ENCODE data around the gene APOBEC3B. TPM values are rescaled to one million over a fixed set of nuclear protein-coding genes. Genes with fewer than 3 reads are reported as not detected.
A peak's percentile ranks its signal among the peaks of the same experiment; 100 is the strongest.
"Not testable (repeated sequence)": the region's sequence is repeated elsewhere in the genome, so short reads cannot be mapped to it uniquely, and the experiment has no call there.

Gene APOBEC3B
- total RNA-seq, 1 donor from 2014 or later, result not detected

- no peaks in the 10 kb centered on the region for H3K4me1 Mint-ChIP-seq
- H3K9me3 Mint-ChIP-seq, result peaks cover 8% of the 10 kb centered on the region
- no peak overlapping the region for H3K4me3 Mint-ChIP-seq
Observed at GRCh38 chr22:38972558-38972957, 9.6 kb upstream of the APOBEC3B start.

GRCh38 chr22:38973289-38974169, 8.6 kb upstream of the APOBEC3B start:
- H3K4me1 ChIP-seq, result no peaks in the 10 kb centered on the region
- H3K9me3 ChIP-seq (ENCODE audit: low read depth), result no peaks in the 10 kb centered on the region
- TF ChIP-seq EZH2 (IDR thresholded peaks at IDR 0.05) (no peak), CTCF (IDR thresholded peaks at IDR 0.05) (peak; percentile 84)
- peak; percentile 80 for DNase-seq (ENCODE audit: low spot score)
- peak overlapping the region; percentile 37 for H3K27ac Mint-ChIP-seq
- H3K36me3 Mint-ChIP-seq, result no peaks in the 10 kb centered on the region
- H3K27me3 ChIP-seq, result no peaks in the 10 kb centered on the region
- H3K4me2 ChIP-seq, result no peak overlapping the region
- H3K4me3 Mint-ChIP-seq, result no peak overlapping the region
- no peaks in the 10 kb centered on the region for H3F3A ChIP-seq (ENCODE audit: low read depth)
- no peaks in the 10 kb centered on the region for H4K20me1 ChIP-seq (ENCODE audit: low read depth)
- peak overlapping the region; percentile 86 for H2AFZ ChIP-seq (replicated peaks)
- H3K4me3 ChIP-seq, result no peak overlapping the region
- peaks cover 8% of the 10 kb centered on the region for H3K9me3 Mint-ChIP-seq
- H3K36me3 ChIP-seq, result no peaks in the 10 kb centered on the region
- no peak overlapping the region for H3K9ac ChIP-seq
- H3K27me3 Mint-ChIP-seq (ENCODE audit: insufficient read depth, low read depth), result peaks cover 22% of the 10 kb centered on the region
- no peaks in the 10 kb centered on the region for H3K79me2 ChIP-seq (ENCODE audit: low read depth)
- no peak overlapping the region for H3K27ac ChIP-seq
- no peaks in the 10 kb centered on the region for H3K4me1 Mint-ChIP-seq

More at GRCh38 chr22:38972558-38972957, 9.6 kb upstream of the APOBEC3B start:
- no peak overlapping the region for H2AFZ ChIP-seq (replicated peaks)
- no peak overlapping the region for H3K4me3 ChIP-seq
- TF ChIP-seq EZH2 (IDR thresholded peaks at IDR 0.05), result no peak
- no peaks in the 10 kb centered on the region for H3F3A ChIP-seq (ENCODE audit: low read depth)
- H3K9ac ChIP-seq, result no peak overlapping the region
- no peaks in the 10 kb centered on the region for H3K9me3 ChIP-seq (ENCODE audit: low read depth)
- H4K20me1 ChIP-seq (ENCODE audit: low read depth), result no peaks in the 10 kb centered on the region
- H3K79me2 ChIP-seq (ENCODE audit: low read depth), result no peaks in the 10 kb centered on the region
- H3K4me2 ChIP-seq, result no peak overlapping the region
- DNase-seq (ENCODE audit: low spot score), result no peak
- H3K36me3 ChIP-seq, result no peaks in the 10 kb centered on the region
- H3K36me3 Mint-ChIP-seq, result no peaks in the 10 kb centered on the region
- H3K4me1 ChIP-seq, result no peaks in the 10 kb centered on the region
- H3K27me3 ChIP-seq, result no peaks in the 10 kb centered on the region
- H3K27ac ChIP-seq, result no peak overlapping the region
- no peak overlapping the region for H3K27ac Mint-ChIP-seq
- peaks cover 20% of the 10 kb centered on the region for H3K27me3 Mint-ChIP-seq (ENCODE audit: insufficient read depth, low read depth)

GRCh38 chr22:38974170-38974825, 7.8 kb upstream of the APOBEC3B start:
- Mint-ChIP-seq H3K27me3 (ENCODE audit: insufficient read depth, low read depth) (peaks cover 25% of the 10 kb centered on the region), H3K27ac (no peak overlapping the region), H3K36me3 (no peaks in the 10 kb centered on the region), H3K9me3 (peaks cover 8% of the 10 kb centered on the region), H3K4me3 (no peak overlapping the region), H3K4me1 (no peaks in the 10 kb centered on the region)
- Histone ChIP-seq H3K4me2 (no peak overlapping the region), H3K4me3 (no peak overlapping the region), H3K9ac (no peak overlapping the region), H3K27ac (no peak overlapping the region), H4K20me1 (ENCODE audit: low read depth) (no peaks in the 10 kb centered on the region), H3K36me3 (no peaks in the 10 kb centered on the region), H3K9me3 (ENCODE audit: low read depth) (no peaks in the 10 kb centered on the region), H3K27me3 (no peaks in the 10 kb centered on the region), H2AFZ (replicated peaks) (no peak overlapping the region), H3F3A (ENCODE audit: low read depth) (no peaks in the 10 kb centered on the region), H3K79me2 (ENCODE audit: low read depth) (no peaks in the 10 kb centered on the region), H3K4me1 (no peaks in the 10 kb centered on the region)
- DNase-seq (ENCODE audit: low spot score), result no peak
- TF ChIP-seq CTCF (IDR thresholded peaks at IDR 0.05) (no peak), EZH2phosphoT487 (IDR thresholded peaks at IDR 0.05) (no peak), EZH2 (IDR thresholded peaks at IDR 0.05) (no peak)

- Histone ChIP-seq H3K4me3 (no peak overlapping the region), H4K20me1 (ENCODE audit: low read depth) (no peaks in the 10 kb centered on the region), H3K9ac (no peak overlapping the region), H3K27me3 (no peaks in the 10 kb centered on the region), H3K79me2 (ENCODE audit: low read depth) (no peaks in the 10 kb centered on the region), H3K9me3 (ENCODE audit: low read depth) (no peaks in the 10 kb centered on the region), H3K36me3 (no peaks in the 10 kb centered on the region), H3K27ac (no peak overlapping the region), H2AFZ (replicated peaks) (no peak overlapping the region), H3F3A (ENCODE audit: low read depth) (no peaks in the 10 kb centered on the region), H3K4me1 (no peaks in the 10 kb centered on the region), H3K4me2 (no peak overlapping the region)
- H3K4me1 Mint-ChIP-seq, result no peaks in the 10 kb centered on the region
- no peaks in the 10 kb centered on the region for H3K36me3 Mint-ChIP-seq
- DNase-seq (ENCODE audit: low spot score), result no peak
- TF ChIP-seq EZH2phosphoT487 (IDR thresholded peaks at IDR 0.05) (no peak), CTCF (IDR thresholded peaks at IDR 0.05) (no peak), EZH2 (IDR thresholded peaks at IDR 0.05) (no peak)
- H3K4me3 Mint-ChIP-seq, result no peak overlapping the region
- H3K9me3 Mint-ChIP-seq, result peaks cover 8% of the 10 kb centered on the region
- no peak overlapping the region for H3K27ac Mint-ChIP-seq
- peaks cover 23% of the 10 kb centered on the region for H3K27me3 Mint-ChIP-seq (ENCODE audit: insufficient read depth, low read depth)
Observed at GRCh38 chr22:38974826-38975175, 7.3 kb upstream of the APOBEC3B start.

- not testable (repeated sequence) for H3K4me1 ChIP-seq; H3F3A ChIP-seq (ENCODE audit: low read depth); H3K36me3 ChIP-seq; H3K27ac Mint-ChIP-seq; H3K4me3 Mint-ChIP-seq; H4K20me1 ChIP-seq (ENCODE audit: low read depth); H3K9ac ChIP-seq; H3K4me2 ChIP-seq; H3K79me2 ChIP-seq (ENCODE audit: low read depth); DNase-seq (ENCODE audit: low spot score); H3K36me3 Mint-ChIP-seq; H3K27me3 ChIP-seq; H3K9me3 Mint-ChIP-seq; H3K9me3 ChIP-seq (ENCODE audit: low read depth); H2AFZ ChIP-seq (replicated peaks); H3K27ac ChIP-seq; H3K4me3 ChIP-seq
- Mint-ChIP-seq H3K27me3 (ENCODE audit: insufficient read depth, low read depth) (peaks cover 20% of the 10 kb centered on the region), H3K4me1 (peaks cover 14% of the 10 kb centered on the region)
Observed at GRCh38 chr22:38977289-38977688, 4.9 kb upstream of the APOBEC3B start.
